NB4 (cell line): ENCODE results near the gene HSD17B4.
A peak's percentile ranks its signal among the peaks of the same experiment; 100 is the strongest.

Source experiments
- DNase-seq: peaks from one replicate; pipeline ENCODE4 v3.0.0; 2010; ENCODE audit warnings: low read depth
- H3K4me3 ChIP-seq: one replicate; pipeline ENCODE4 v1.5.1; 2011; ENCODE audit warnings: mild to moderate bottlenecking, low read depth, low read length, moderate library complexity
- MAX ChIP-seq: IDR thresholded peaks from 2 replicates; pipeline ENCODE4 v1.6.1; 2011; ENCODE audit warnings: low read depth, low read length
- MYC ChIP-seq: IDR thresholded peaks from 2 replicates; pipeline ENCODE4 v1.6.1; 2011; ENCODE audit warnings: low read depth, low read length
- POLR2A ChIP-seq: IDR thresholded peaks from 2 replicates; pipeline ENCODE4 v1.6.1; 2011; ENCODE audit warnings: mild to moderate bottlenecking; ENCODE audit not compliant: insufficient read length; ENCODE audit errors: extremely low read depth
- TF ChIP-seq, protein P1 (sequence below): IDR thresholded peaks from one replicate; pipeline ENCODE4 v1.5.1; 2012; ENCODE audit warnings: low read depth, low read length

Gene HSD17B4

DNA sequence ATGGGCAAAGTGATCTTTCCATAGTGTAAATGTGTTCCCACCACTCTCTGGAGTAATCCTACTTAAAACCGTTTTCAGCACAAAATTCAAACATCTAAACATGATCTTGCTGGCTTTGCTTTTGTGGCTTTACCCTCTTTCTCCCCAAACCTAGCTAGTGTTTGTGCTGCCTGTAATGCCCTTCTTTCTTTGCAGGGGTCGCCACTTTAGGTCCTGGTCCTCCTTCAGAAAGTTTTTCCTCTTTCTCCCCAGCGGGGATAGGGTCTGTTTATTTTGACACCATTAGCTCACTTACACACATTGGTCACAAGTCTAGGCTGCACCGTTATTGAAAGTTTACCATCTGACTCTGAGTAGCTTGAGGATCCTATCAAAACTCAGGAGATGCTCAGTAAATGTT is 736 bp upstream of the HSD17B4 start:
- TF ChIP-seq, protein P1, sequence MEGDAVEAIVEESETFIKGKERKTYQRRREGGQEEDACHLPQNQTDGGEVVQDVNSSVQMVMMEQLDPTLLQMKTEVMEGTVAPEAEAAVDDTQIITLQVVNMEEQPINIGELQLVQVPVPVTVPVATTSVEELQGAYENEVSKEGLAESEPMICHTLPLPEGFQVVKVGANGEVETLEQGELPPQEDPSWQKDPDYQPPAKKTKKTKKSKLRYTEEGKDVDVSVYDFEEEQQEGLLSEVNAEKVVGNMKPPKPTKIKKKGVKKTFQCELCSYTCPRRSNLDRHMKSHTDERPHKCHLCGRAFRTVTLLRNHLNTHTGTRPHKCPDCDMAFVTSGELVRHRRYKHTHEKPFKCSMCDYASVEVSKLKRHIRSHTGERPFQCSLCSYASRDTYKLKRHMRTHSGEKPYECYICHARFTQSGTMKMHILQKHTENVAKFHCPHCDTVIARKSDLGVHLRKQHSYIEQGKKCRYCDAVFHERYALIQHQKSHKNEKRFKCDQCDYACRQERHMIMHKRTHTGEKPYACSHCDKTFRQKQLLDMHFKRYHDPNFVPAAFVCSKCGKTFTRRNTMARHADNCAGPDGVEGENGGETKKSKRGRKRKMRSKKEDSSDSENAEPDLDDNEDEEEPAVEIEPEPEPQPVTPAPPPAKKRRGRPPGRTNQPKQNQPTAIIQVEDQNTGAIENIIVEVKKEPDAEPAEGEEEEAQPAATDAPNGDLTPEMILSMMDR = no peak
- no peak for TF ChIP-seq MAX
- TF ChIP-seq MYC = no peak
- TF ChIP-seq POLR2A = no peak
- DNase-seq = no peak
- no peak overlapping the region for H3K4me3 ChIP-seq

DNA sequence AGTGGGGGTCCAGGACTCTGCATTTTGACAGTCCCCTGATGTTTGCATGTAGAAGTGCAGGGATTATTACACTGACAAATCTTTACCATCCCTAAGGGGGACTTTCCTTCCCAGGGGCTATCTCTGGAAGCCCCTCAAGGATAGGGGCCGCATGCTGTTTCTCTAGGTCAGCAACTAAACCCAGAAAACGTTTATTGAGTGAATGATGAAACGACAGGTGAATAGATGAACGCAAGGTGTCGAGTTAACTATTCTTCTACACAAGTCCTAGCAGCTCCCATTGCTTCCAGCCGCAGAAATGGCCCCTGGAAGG is 281 bp upstream of the HSD17B4 start:
- TF ChIP-seq MAX = no peak
- TF ChIP-seq POLR2A = no peak
- no peak for TF ChIP-seq MYC
- TF ChIP-seq, protein P1 = no peak
- no peak for DNase-seq
- H3K4me3 ChIP-seq = peak overlapping the region; percentile 88

DNA sequence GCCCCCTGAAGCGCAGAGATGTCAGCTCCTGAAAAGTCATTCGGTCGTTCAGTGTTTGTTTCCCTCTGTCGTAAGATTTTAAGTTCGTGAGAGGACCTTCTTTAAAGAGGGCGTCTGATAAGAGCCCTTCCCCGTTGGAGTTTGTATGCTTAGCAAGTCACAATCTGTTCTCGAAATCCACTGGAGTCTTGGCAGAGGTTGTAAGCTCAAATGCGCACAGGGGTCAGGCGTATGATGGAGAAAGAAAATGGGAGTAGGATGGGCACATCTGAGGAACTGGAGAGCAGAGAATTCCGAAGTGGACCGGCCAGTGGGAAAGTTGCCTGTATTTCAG is 710 bp downstream of the HSD17B4 start:
- H3K4me3 ChIP-seq = peak overlapping the region; percentile 88
- DNase-seq = peak; percentile 52
- TF ChIP-seq, protein P1 = no peak
- TF ChIP-seq MAX (no peak), POLR2A (no peak), MYC (no peak)

- TF ChIP-seq MAX (no peak), MYC (no peak), POLR2A (no peak)
- TF ChIP-seq, protein P1 = no peak
- no peak overlapping the region for H3K4me3 ChIP-seq
- no peak for DNase-seq
Measured at GRCh38 chr5:119454171-119454570, 1.9 kb downstream of the HSD17B4 start.

- DNase-seq = peak; percentile 31
- H3K4me3 ChIP-seq = no peak overlapping the region
- TF ChIP-seq MYC (no peak), POLR2A (no peak), MAX (no peak)
- TF ChIP-seq, protein P1 = no peak
Measured at GRCh38 chr5:119458911-119459632, 6.8 kb downstream of the HSD17B4 start.
